ENCODE measurements around the gene NUCB2. TPM values are rescaled to one million over a fixed set of nuclear protein-coding genes. Genes with fewer than 3 reads are reported as not detected.

Gene NUCB2
- total and polyA plus RNA-seq, 10 of the 15 experiments (the other 5 are each of a cell fraction or from before 2014, with no cell fraction given), result 16.0 to 74.1 (median 52.1) TPM

DNA sequence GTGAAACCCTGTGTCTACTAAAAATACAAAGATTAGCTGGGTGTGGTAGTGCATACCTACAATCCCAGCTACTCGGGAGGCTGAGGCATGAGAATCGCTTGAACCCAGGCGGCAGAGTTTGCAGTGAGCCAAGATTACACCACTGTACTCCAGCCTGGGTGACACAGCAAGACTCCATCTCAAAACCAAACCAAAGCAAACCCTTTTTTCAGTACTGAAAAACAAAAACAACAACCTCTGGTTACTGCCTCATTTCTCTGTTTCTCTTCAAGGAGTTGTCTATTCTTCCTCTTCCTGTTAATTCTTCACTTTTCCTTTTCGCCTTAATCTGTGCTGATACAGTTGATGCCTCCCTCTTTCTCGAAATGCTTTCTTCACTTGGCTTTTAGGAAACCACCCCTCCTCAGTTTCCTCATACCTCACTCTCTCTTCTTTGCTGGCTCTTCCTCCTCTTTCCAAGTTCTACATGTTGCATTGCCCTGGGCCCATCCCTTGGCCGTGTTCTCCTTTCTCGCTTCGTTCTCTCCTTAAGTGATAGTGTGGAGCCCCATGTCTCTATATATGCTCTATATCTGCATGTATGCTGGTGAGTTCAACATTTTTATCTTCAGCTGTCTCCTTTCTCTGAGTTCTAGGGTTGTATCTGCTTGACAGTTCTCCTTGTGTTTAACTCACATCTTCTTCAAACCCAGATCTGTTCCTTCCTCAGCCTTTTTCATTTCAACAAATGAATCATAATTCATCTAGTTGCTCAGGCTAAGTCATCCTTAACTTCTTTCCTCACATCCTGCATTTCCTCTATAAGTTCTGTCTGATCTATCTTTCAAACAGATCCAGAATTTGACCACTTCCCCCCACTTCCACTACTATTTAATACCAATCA is 37.1 kb downstream of the NUCB2 start:
- DNase-seq (ENCODE audit: low read depth, low spot score) (no peak), FAIRE-seq (no peak), ATAC-seq (no peak)
- Histone ChIP-seq H3K27ac (ENCODE audit: control insufficient read depth, insufficient read depth) (no peak overlapping the region), H2AFZ (ENCODE audit: control insufficient read depth, low read depth, low read length) (no peak overlapping the region), H3K36me3 (ENCODE audit: control insufficient read depth in 2 of 2, insufficient read depth in 2 of 2, low read length in 1 of 2) (no peaks in the 10 kb centered on the region; a peak in 1 of 4 replicates), H3K27me3 (replicated peaks in 1 of 2; ENCODE audit: control insufficient read depth in 2 of 2, insufficient read depth in 2 of 2, low read length in 1 of 2) (no peaks in the 10 kb centered on the region), H3K4me1 (ENCODE audit: control insufficient read depth, insufficient read depth, low read length) (no peaks in the 10 kb centered on the region), H3K9ac (ENCODE audit: control insufficient read depth, insufficient read depth, low read length) (no peak overlapping the region), H4K20me1 (ENCODE audit: control insufficient read depth, insufficient read depth) (no peaks in the 10 kb centered on the region), H3K9me3 (replicated peaks; ENCODE audit: control insufficient read depth, insufficient read depth, low read length) (no peaks in the 10 kb centered on the region), H3K79me2 (ENCODE audit: control insufficient read depth, insufficient read depth, low read length) (no peaks in the 10 kb centered on the region), H3K4me2 (ENCODE audit: control insufficient read depth, insufficient read depth) (no peak overlapping the region), H3K4me3 (no peak overlapping the region)
- ChIA-PET POLR2A (no interaction called here), CTCF (no interaction called here), RAD21 (ENCODE audit: unreplicated experiment) (no interaction called here), SMC1A (ENCODE audit: uncharacterized antibody, unreplicated experiment) (no interaction called here)
- TF ChIP-seq EZH2 (IDR thresholded peaks at IDR 0.05; ENCODE audit: borderline replicate concordance, control insufficient read depth, low read depth, low read length) (no peak), MYB (IDR thresholded peaks at IDR 0.05; ENCODE audit: borderline replicate concordance, low read depth, low read length) (no peak), STAT1 (conservative IDR thresholded peaks at IDR 0.05) (no peak), MEF2A (IDR thresholded peaks at IDR 0.05; ENCODE audit: insufficient read depth, low read depth, low read length) (no peak), POU2F2 (IDR thresholded peaks at IDR 0.05; ENCODE audit: borderline replicate concordance, low read depth, low read length) (no peak), MXI1 (IDR thresholded peaks at IDR 0.05; ENCODE audit: low read depth, low read length) (no peak), CREB1 (IDR thresholded peaks at IDR 0.05; ENCODE audit: low read depth) (no peak), SUPT20H (IDR thresholded peaks at IDR 0.05; ENCODE audit: borderline replicate concordance, control insufficient read depth, low read depth, low read length) (no peak), EED (IDR thresholded peaks at IDR 0.05; ENCODE audit: low read depth) (no peak)
- TF ChIP-seq, protein P1, sequence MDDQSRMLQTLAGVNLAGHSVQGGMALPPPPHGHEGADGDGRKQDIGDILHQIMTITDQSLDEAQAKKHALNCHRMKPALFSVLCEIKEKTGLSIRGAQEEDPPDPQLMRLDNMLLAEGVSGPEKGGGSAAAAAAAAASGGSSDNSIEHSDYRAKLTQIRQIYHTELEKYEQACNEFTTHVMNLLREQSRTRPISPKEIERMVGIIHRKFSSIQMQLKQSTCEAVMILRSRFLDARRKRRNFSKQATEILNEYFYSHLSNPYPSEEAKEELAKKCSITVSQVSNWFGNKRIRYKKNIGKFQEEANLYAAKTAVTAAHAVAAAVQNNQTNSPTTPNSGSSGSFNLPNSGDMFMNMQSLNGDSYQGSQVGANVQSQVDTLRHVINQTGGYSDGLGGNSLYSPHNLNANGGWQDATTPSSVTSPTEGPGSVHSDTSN (IDR thresholded peaks at IDR 0.05; ENCODE audit: insufficient replicate concordance, low read depth, low read length), result no peak
- intact Hi-C loops (cut with micrococcal nuclease; ENCODE audit: unreplicated experiment) (no loop called here), in situ Hi-C loops (cut with MboI) (no loop called here)
- BruUV-seq (replicated peaks), result no TSS peak
- WGBS (ENCODE audit: insufficient coverage, insufficient replicate concordance, low lambda C conversion rate, missing lambda C conversion rate), result 90% methylated on average over 8 of the region's 8 CpGs

Data from GM12878 (cell line).